Measurements from ENCODE around the gene PACSIN2.

PACSIN2 gene

DNA sequence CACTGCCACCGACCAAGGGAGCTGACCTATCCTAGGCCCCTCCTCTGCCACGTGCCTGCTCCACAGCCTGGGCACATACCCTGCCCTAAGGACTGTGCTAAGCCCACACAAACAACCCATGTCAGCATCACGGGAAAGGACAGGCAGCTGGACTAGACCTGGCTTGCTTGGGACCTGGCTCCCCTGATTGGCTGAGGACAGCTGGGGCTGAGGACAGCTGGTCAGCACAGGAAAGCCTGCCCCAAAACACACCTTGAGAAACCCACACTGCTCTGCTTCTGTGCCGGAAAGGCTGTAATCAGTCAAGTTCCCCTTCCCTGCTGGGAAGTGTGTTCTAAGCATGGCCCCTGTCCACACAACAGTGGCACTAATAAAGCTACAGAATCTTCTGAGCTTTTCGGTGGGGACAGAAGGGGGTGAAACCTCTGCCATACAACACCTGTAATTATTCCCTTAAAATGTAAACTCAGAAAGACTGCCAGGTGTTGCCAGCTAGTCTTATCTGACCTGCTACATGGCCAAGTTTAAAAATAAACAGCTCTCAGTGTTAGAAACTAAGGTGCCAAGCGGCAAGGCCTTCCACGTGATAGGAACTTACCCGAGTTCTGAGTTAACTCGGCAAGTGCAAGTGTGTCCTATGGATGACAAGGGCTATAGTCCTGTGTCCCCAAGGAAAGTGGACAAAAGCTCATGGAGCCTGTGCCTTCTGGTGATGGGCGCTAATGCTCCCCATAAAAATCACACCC, 122.2 kb downstream of the PACSIN2 start:
- Histone ChIP-seq H3K4me3 (ENCODE audit: low read depth in 1 of 2, low read length in 2 of 2) (no peak overlapping the region), H2AFZ (ENCODE audit: low read depth, low read length) (no peak overlapping the region), H3K79me2 (ENCODE audit: insufficient read depth, low read length) (peaks cover 8% of the 10 kb centered on the region), H4K20me1 (ENCODE audit: insufficient read depth, low read length) (peaks cover 30% of the 10 kb centered on the region), H3K27ac (ENCODE audit: low read length) (no peak overlapping the region), H3K9me3 (ENCODE audit: insufficient read depth, low read length, severe bottlenecking) (no peaks in the 10 kb centered on the region), H3K27me3 (ENCODE audit: insufficient read depth, low read length, poor library complexity) (no peaks in the 10 kb centered on the region), H3K4me1 (ENCODE audit: insufficient read depth, low read length) (no peaks in the 10 kb centered on the region), H3K36me3 (ENCODE audit: insufficient read depth, low read length) (peaks cover 43% of the 10 kb centered on the region), H3K9ac (ENCODE audit: low read depth, low read length) (no peak overlapping the region), H3K4me2 (ENCODE audit: insufficient read depth, low read length) (no peak overlapping the region)
- no peak for DNase-seq
- TF ChIP-seq, protein P1, sequence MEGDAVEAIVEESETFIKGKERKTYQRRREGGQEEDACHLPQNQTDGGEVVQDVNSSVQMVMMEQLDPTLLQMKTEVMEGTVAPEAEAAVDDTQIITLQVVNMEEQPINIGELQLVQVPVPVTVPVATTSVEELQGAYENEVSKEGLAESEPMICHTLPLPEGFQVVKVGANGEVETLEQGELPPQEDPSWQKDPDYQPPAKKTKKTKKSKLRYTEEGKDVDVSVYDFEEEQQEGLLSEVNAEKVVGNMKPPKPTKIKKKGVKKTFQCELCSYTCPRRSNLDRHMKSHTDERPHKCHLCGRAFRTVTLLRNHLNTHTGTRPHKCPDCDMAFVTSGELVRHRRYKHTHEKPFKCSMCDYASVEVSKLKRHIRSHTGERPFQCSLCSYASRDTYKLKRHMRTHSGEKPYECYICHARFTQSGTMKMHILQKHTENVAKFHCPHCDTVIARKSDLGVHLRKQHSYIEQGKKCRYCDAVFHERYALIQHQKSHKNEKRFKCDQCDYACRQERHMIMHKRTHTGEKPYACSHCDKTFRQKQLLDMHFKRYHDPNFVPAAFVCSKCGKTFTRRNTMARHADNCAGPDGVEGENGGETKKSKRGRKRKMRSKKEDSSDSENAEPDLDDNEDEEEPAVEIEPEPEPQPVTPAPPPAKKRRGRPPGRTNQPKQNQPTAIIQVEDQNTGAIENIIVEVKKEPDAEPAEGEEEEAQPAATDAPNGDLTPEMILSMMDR (IDR thresholded peaks at IDR 0.05; ENCODE audit: borderline replicate concordance, extremely low read depth, low read length, poor library complexity, severe bottlenecking): no peak
- TF ChIP-seq EZH2 (IDR thresholded peaks at IDR 0.05; ENCODE audit: borderline replicate concordance, low read depth, low read length, severe bottlenecking): no peak
- ATAC-seq (ENCODE audit: insufficient read depth, low read depth): no peak

DNA sequence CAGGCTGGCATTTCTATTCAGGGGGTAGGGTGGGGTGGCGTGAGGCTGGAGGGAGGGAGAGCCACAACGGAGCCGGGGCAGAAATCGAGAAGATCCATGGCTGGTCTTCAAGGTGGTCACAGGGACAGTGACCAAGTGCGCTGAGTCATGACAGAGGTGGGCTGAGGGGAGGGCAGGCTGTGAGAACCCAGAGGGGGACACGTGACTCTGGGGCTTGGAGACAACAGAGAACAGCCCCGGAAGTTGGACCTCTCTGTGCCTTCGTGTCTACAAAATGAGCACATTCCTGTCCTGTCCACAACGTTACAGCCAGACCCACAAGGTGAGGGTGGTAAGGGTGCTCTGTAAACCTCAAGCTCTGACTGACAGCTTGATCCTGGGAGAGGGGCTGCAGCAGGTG, 122.8 kb downstream of the PACSIN2 start:
- Histone ChIP-seq H3K4me2 (ENCODE audit: insufficient read depth, low read length) (no peak overlapping the region), H3K9me3 (ENCODE audit: insufficient read depth, low read length, severe bottlenecking) (no peaks in the 10 kb centered on the region), H3K4me3 (ENCODE audit: low read depth in 1 of 2, low read length in 2 of 2) (no peak overlapping the region), H3K9ac (ENCODE audit: low read depth, low read length) (no peak overlapping the region), H3K4me1 (ENCODE audit: insufficient read depth, low read length) (no peaks in the 10 kb centered on the region), H4K20me1 (ENCODE audit: insufficient read depth, low read length) (peaks cover 27% of the 10 kb centered on the region), H3K79me2 (ENCODE audit: insufficient read depth, low read length) (peaks cover 8% of the 10 kb centered on the region; the same call in 1 of the 2 replicates), H2AFZ (ENCODE audit: low read depth, low read length) (no peak overlapping the region), H3K27me3 (ENCODE audit: insufficient read depth, low read length, poor library complexity) (no peaks in the 10 kb centered on the region), H3K36me3 (ENCODE audit: insufficient read depth, low read length) (peaks cover 49% of the 10 kb centered on the region), H3K27ac (ENCODE audit: low read length) (no peak overlapping the region)
- ATAC-seq (ENCODE audit: insufficient read depth, low read depth) (no peak), DNase-seq (no peak)
- TF ChIP-seq, protein P1 (IDR thresholded peaks at IDR 0.05; ENCODE audit: borderline replicate concordance, extremely low read depth, low read length, poor library complexity, severe bottlenecking): no peak
- no peak for TF ChIP-seq EZH2 (IDR thresholded peaks at IDR 0.05; ENCODE audit: borderline replicate concordance, low read depth, low read length, severe bottlenecking)

DNA sequence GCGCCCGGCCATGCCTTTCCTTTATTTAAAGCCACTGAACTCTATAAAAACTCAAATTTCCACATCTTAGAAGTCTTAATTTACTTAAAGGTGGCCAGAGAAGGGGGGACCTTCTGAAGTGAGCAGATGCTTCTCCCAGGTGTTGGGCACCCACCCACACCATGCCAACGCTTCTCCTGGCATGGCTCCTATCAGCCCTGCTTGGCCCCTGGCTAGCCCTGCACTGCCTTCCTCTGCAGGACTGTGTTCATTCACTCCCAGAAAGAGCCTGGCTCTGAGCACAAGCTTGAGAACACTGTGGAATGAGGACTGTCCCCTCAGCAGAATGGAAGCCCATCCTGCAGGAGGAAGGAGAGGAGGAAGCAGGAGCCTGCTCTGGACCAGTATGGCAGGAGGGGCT, 123.3 kb downstream of the PACSIN2 start:
- Histone ChIP-seq H3K4me1 (ENCODE audit: insufficient read depth, low read length) (no peaks in the 10 kb centered on the region), H4K20me1 (ENCODE audit: insufficient read depth, low read length) (peaks cover 27% of the 10 kb centered on the region), H3K4me3 (ENCODE audit: low read depth in 1 of 2, low read length in 2 of 2) (no peak overlapping the region), H3K27me3 (ENCODE audit: insufficient read depth, low read length, poor library complexity) (no peaks in the 10 kb centered on the region), H3K9ac (ENCODE audit: low read depth, low read length) (no peak overlapping the region), H3K4me2 (ENCODE audit: insufficient read depth, low read length) (no peak overlapping the region), H3K27ac (ENCODE audit: low read length) (no peak overlapping the region), H2AFZ (ENCODE audit: low read depth, low read length) (no peak overlapping the region), H3K9me3 (ENCODE audit: insufficient read depth, low read length, severe bottlenecking) (no peaks in the 10 kb centered on the region), H3K79me2 (ENCODE audit: insufficient read depth, low read length) (peaks cover 8% of the 10 kb centered on the region; the same call in 1 of the 2 replicates), H3K36me3 (ENCODE audit: insufficient read depth, low read length) (peaks cover 54% of the 10 kb centered on the region)
- TF ChIP-seq, protein P1 (IDR thresholded peaks at IDR 0.05; ENCODE audit: borderline replicate concordance, extremely low read depth, low read length, poor library complexity, severe bottlenecking): no peak
- no peak for TF ChIP-seq EZH2 (IDR thresholded peaks at IDR 0.05; ENCODE audit: borderline replicate concordance, low read depth, low read length, severe bottlenecking)
- DNase-seq (no peak), ATAC-seq (ENCODE audit: insufficient read depth, low read depth) (no peak)
